ENCODE results near the gene CHMP6. TPM values are rescaled to one million over a fixed set of nuclear protein-coding genes. Genes with fewer than 3 reads are reported as not detected.

The CHMP6 gene
- total and polyA plus RNA-seq, 9 of the 15 experiments (the other 6 are each of a cell fraction or from before 2014, with no cell fraction given): 0.25 to 30.4 (median 13.4) TPM

DNA sequence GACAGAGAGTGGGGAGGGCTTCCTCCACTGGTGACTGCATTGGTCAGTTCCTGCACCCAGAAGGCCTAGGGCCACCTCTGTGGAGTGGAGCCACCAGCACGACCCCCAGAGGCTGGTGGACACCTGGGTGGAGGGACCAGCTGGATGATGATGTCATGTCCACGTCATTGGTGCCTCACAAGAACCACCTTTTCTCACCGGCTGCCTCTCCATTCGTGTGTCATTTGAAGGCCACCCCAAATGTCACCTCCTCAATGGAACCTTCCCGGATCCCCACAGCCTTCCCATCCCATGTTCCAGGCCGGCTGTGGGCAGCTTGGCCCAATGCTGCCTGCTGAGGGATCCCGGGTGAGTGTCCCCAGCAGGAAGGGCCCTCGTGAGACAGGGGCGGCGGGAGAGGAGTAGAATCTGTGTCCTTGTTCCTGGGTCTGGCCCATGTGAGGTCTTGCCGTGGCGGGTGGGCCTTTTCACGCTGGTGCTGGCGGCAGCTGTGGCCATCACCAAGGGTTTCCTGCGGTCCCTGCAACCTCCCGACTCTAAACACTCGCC, 9.1 kb upstream of the CHMP6 start (continued):
- TF ChIP-seq, protein P1, sequence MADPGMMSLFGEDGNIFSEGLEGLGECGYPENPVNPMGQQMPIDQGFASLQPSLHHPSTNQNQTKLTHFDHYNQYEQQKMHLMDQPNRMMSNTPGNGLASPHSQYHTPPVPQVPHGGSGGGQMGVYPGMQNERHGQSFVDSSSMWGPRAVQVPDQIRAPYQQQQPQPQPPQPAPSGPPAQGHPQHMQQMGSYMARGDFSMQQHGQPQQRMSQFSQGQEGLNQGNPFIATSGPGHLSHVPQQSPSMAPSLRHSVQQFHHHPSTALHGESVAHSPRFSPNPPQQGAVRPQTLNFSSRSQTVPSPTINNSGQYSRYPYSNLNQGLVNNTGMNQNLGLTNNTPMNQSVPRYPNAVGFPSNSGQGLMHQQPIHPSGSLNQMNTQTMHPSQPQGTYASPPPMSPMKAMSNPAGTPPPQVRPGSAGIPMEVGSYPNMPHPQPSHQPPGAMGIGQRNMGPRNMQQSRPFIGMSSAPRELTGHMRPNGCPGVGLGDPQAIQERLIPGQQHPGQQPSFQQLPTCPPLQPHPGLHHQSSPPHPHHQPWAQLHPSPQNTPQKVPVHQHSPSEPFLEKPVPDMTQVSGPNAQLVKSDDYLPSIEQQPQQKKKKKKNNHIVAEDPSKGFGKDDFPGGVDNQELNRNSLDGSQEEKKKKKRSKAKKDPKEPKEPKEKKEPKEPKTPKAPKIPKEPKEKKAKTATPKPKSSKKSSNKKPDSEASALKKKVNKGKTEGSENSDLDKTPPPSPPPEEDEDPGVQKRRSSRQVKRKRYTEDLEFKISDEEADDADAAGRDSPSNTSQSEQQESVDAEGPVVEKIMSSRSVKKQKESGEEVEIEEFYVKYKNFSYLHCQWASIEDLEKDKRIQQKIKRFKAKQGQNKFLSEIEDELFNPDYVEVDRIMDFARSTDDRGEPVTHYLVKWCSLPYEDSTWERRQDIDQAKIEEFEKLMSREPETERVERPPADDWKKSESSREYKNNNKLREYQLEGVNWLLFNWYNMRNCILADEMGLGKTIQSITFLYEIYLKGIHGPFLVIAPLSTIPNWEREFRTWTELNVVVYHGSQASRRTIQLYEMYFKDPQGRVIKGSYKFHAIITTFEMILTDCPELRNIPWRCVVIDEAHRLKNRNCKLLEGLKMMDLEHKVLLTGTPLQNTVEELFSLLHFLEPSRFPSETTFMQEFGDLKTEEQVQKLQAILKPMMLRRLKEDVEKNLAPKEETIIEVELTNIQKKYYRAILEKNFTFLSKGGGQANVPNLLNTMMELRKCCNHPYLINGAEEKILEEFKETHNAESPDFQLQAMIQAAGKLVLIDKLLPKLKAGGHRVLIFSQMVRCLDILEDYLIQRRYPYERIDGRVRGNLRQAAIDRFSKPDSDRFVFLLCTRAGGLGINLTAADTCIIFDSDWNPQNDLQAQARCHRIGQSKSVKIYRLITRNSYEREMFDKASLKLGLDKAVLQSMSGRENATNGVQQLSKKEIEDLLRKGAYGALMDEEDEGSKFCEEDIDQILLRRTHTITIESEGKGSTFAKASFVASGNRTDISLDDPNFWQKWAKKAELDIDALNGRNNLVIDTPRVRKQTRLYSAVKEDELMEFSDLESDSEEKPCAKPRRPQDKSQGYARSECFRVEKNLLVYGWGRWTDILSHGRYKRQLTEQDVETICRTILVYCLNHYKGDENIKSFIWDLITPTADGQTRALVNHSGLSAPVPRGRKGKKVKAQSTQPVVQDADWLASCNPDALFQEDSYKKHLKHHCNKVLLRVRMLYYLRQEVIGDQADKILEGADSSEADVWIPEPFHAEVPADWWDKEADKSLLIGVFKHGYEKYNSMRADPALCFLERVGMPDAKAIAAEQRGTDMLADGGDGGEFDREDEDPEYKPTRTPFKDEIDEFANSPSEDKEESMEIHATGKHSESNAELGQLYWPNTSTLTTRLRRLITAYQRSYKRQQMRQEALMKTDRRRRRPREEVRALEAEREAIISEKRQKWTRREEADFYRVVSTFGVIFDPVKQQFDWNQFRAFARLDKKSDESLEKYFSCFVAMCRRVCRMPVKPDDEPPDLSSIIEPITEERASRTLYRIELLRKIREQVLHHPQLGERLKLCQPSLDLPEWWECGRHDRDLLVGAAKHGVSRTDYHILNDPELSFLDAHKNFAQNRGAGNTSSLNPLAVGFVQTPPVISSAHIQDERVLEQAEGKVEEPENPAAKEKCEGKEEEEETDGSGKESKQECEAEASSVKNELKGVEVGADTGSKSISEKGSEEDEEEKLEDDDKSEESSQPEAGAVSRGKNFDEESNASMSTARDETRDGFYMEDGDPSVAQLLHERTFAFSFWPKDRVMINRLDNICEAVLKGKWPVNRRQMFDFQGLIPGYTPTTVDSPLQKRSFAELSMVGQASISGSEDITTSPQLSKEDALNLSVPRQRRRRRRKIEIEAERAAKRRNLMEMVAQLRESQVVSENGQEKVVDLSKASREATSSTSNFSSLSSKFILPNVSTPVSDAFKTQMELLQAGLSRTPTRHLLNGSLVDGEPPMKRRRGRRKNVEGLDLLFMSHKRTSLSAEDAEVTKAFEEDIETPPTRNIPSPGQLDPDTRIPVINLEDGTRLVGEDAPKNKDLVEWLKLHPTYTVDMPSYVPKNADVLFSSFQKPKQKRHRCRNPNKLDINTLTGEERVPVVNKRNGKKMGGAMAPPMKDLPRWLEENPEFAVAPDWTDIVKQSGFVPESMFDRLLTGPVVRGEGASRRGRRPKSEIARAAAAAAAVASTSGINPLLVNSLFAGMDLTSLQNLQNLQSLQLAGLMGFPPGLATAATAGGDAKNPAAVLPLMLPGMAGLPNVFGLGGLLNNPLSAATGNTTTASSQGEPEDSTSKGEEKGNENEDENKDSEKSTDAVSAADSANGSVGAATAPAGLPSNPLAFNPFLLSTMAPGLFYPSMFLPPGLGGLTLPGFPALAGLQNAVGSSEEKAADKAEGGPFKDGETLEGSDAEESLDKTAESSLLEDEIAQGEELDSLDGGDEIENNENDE (IDR thresholded peaks at IDR 0.05; ENCODE audit: low read depth, low read length): no peak
- TF ChIP-seq, protein P2, sequence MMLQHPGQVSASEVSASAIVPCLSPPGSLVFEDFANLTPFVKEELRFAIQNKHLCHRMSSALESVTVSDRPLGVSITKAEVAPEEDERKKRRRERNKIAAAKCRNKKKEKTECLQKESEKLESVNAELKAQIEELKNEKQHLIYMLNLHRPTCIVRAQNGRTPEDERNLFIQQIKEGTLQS (IDR thresholded peaks at IDR 0.05): peak; percentile 39; the same call in 1 of the 2 replicates
- TF ChIP-seq, protein P2 (CRISPR knock-in tag; conservative IDR thresholded peaks at IDR 0.05): no peak
- no peak for TF ChIP-seq GTF2E2 (tag; IDR thresholded peaks at IDR 0.05)
- no peak for TF ChIP-seq DDX20 (tag; IDR thresholded peaks at IDR 0.05; ENCODE audit: low read depth)
- no peak for TF ChIP-seq PURB (CRISPR knock-in tag; IDR thresholded peaks at IDR 0.05; ENCODE audit: low read depth)
- peak; percentile 74 for TF ChIP-seq CREB1 (IDR thresholded peaks at IDR 0.05)
- TF ChIP-seq CREB1 (CRISPR knock-in tag; IDR thresholded peaks at IDR 0.05): no peak
- no peak for TF ChIP-seq LARP7 (IDR thresholded peaks at IDR 0.05)
- no peak for TF ChIP-seq ATF1 (CRISPR knock-in tag; IDR thresholded peaks at IDR 0.05)
- TF ChIP-seq ATF1 (tag; IDR thresholded peaks at IDR 0.05): peak; percentile 85
- TF ChIP-seq ZNF717 (CRISPR knock-in tag; IDR thresholded peaks at IDR 0.05): no peak
- no peak for TF ChIP-seq JUN (IDR thresholded peaks at IDR 0.05; ENCODE audit: borderline replicate concordance, low read depth, low read length)
- TF ChIP-seq JUN (CRISPR knock-in tag; IDR thresholded peaks at IDR 0.05; ENCODE audit: borderline replicate concordance): 0 out of 2 replicates have a peak, but pooled peaks have one; percentile 25
- no peak for TF ChIP-seq TAF1 (IDR thresholded peaks at IDR 0.05; ENCODE audit: control insufficient read depth, extremely low read depth, insufficient read depth, low read length, severe bottlenecking)
- TF ChIP-seq PYGO2 (tag; IDR thresholded peaks at IDR 0.05): no peak
- no peak for TF ChIP-seq ZNF23 (CRISPR knock-in tag; IDR thresholded peaks at IDR 0.05)
